Neuron (in vitro differentiated cells): ENCODE data around the gene AGO4.
"Not testable (repeated sequence)": the region's sequence is repeated elsewhere in the genome, so short reads cannot be mapped to it uniquely, and the experiment has no call there.

Source experiments
- H2AFZ ChIP-seq: one replicate; pipeline ENCODE4 v1.6.1; 2013; ENCODE audit warnings: low read depth, mild to moderate bottlenecking, inconsistent platforms, low read length, moderate library complexity
- H3K27me3 ChIP-seq: one replicate; pipeline ENCODE4 v1.6.1; 2013; ENCODE audit warnings: low read length; ENCODE audit not compliant: insufficient read depth
- H3K36me3 ChIP-seq: one replicate; pipeline ENCODE4 v1.6.1; 2013; ENCODE audit warnings: low read length; ENCODE audit not compliant: insufficient read depth
- H3K4me1 ChIP-seq: one replicate; pipeline ENCODE4 v1.6.1; 2013; ENCODE audit warnings: low read length; ENCODE audit not compliant: insufficient read depth
- H3K4me3 ChIP-seq: 2 replicates; pipeline ENCODE4 v1.5.1; 2013; ENCODE audit warnings: mild to moderate bottlenecking, low read length, moderate library complexity
- H3K9me3 ChIP-seq: one replicate; pipeline ENCODE4 v1.6.1; 2013; ENCODE audit warnings: low read length

The AGO4 gene

DNA sequence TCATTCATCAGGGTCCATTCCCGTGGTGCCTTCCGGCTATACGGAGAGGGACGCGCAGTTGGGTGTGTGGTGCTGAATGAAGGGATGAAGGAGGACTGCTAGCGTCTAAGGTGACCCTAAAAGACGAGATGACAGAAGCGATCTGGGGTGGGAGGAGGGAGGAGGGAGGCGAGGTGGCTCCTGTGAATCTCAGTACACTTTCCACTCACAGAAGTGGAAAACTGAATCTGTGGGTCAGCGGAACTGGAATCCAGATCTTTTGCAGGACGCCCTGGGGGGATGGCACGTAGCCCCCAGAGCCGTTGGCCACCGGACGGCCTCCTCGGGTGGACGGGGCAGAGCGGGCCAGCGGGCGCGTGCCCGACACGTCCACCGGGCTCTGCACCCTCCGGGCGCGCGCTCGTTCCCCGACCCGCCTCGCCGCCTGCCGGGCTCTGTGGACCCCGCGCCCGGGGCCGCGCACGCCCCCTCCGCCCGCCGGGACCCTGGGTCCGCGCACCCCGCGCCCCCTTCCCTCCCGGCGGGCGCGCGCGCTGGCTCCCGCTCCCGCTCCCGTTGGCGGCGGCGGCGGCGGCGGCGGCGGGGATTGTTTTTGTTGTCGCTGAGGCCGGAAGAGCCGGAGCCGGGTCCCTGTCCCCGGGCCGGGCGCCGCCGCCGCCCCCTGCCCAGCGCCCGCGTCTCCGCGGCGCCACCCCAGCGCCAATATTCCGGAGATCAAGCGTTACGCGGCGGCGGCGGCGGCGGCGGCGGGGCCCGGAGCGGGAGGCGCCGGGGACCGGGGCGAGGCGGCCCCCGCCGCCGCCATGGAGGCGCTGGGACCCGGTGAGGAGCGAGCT is at the start of gene AGO4:
Gene AGO4, plus strand, starts transcription at position 403 of the 836 bp plus-strand sequence. Its CDS starts 401 bp downstream, at position 804.
- Histone ChIP-seq H3K27me3 (no peaks in the 10 kb centered on the region), H3K9me3 (no peaks in the 10 kb centered on the region), H3K36me3 (no peaks in the 10 kb centered on the region), H3K4me1 (peaks cover 9% of the 10 kb centered on the region), H2AFZ (peak within 1 kb of the TSS; percentile 91), H3K4me3 (peak within 1 kb of the TSS; percentile 59)

DNA sequence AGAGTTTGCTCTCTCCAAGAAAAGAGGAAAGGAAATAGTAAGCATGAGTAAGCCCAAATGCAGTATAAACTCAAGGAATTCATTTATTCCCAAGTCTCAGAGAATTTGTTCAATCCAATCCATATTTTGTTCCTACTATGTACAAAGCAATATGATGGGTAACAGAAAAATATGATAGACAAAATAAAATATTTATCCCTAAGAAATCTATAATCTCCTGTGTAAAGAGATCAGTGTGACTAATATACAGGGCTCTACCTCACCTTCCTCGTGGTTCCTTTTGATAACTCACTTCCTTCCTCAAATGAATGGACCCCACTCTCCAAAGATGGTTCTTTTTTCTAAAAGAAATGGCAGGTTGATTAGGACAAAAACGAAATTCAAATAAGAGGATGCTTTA is 45.7 kb upstream of the AGO4 start:
- no peak overlapping the region for H3K4me3 ChIP-seq
- H3K4me1 ChIP-seq = no peaks in the 10 kb centered on the region
- H3K9me3 ChIP-seq = no peaks in the 10 kb centered on the region
- peaks cover 66% of the 10 kb centered on the region for H3K36me3 ChIP-seq
- no peaks in the 10 kb centered on the region for H3K27me3 ChIP-seq
- H2AFZ ChIP-seq = no peak overlapping the region

DNA sequence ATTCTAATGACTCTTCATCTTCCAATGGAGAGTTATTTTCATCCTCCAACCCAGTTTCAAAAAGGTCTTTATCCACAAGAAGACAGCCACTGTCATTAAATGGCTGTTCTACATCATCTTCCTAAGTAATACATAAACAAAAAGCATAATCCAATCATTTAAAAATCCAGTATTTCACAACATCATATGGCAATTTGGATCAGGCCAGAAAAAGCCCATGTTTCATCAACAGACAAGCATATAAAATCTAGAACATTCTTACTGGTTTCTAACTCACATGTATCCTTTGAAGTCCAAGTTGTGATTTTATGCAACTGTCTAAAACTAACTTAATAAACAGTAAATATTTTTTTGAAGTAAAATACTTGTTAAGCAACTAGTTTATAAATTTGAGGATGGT is 44.6 kb upstream of the AGO4 start:
- no peaks in the 10 kb centered on the region for H3K9me3 ChIP-seq
- H3K36me3 ChIP-seq = peaks cover 61% of the 10 kb centered on the region
- no peaks in the 10 kb centered on the region for H3K27me3 ChIP-seq
- H3K4me3 ChIP-seq = no peak overlapping the region
- no peak overlapping the region for H2AFZ ChIP-seq
- H3K4me1 ChIP-seq = no peaks in the 10 kb centered on the region

DNA sequence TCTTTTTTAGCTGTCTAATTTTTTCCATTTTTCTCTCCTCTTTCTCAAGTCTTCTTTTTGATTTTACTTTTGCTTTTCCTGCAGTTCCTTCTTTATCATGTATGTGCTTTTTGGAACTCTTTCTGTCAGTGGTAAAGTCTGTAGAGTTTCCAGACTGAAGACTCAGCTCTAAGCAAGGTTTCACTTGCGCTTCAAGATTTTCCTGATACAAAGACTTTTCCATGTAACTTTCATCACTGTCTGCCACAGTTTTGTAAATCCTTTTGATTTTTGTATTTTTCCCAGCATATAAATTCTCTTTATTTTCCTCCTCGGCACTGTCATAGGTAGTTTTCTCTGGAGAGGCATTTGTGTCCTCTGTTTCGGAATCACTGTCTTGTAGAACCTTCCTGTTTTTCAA is 43.5 kb upstream of the AGO4 start:
- Histone ChIP-seq H3K4me1 (peaks cover 4% of the 10 kb centered on the region), H3K9me3 (no peaks in the 10 kb centered on the region), H3K4me3 (no peak overlapping the region), H2AFZ (no peak overlapping the region), H3K27me3 (no peaks in the 10 kb centered on the region), H3K36me3 (peaks cover 52% of the 10 kb centered on the region)

DNA sequence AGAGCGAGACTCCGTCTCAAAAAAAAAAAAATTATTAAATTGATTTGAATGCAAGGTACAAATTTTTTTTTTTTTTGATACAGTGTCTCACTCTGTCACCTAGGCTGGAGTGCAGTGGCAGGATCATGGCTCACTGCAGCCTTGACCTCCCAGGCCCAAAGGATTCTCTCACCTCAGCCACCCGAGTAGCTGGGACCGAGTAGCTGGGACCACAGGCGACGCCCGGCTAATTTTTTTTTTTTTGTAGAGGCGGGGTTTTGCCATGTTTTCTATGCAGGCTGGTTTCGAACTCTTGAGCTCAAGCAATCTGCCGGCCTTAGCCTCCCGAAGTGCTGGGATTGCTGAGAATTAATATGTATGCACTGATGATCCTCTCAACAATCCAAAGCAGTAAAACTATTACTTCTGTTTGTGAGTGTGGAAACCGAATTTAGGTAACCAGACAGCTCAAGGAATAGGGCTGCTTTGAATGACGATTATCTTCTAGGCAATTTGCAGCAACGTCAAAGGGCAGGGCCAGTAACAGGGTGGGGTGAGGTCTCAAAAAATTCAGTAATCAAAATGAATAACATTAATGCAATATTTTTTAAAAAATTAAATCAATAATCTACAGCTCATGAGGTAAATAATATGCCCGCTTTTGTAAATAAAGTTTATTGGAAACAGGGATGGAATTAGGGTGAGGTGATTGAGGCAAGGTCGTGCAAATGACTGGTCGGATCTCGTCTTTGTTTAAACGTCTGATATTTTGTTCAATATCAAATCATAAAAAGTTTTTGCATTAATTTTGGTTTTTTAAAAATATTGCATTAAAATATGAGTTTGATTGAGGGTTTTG is 39.2 kb upstream of the AGO4 start:
- Histone ChIP-seq H3K36me3 (peaks cover 15% of the 10 kb centered on the region), H3K4me3 (peak overlapping the region; percentile 71), H3K9me3 (no peaks in the 10 kb centered on the region), H3K4me1 (peaks cover 6% of the 10 kb centered on the region), H3K27me3 (no peaks in the 10 kb centered on the region), H2AFZ (peak overlapping the region; percentile 86)

DNA sequence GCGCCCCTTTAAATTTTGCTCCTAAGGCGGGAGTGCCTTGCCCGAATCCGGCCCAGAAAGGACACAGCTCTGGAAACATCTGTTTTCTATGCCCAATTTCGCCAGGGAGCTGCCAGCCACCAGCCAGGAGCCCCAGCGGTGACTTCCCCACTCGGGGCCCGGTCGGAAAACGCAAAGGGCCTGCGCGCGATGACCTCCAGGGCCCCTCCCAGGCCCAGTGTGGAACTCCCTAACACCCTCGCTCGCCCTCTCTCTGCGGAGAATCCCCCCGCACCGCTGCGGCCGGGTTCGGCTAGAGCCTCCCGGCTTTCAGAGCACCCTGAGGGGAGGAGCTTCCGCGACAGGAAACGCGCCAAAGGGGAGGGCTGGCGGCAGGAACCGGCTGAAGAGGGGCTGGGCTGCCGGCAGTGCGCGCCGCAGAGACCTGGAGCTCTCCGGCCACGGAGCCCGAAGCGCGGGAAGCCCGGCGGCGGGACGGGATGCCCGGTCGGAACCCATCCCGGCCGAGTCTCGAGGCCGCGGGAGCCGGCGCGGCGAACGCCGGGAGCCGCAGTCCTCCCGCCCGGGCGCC is 38.5 kb upstream of the AGO4 start:
- H2AFZ ChIP-seq = peak overlapping the region; percentile 86

DNA sequence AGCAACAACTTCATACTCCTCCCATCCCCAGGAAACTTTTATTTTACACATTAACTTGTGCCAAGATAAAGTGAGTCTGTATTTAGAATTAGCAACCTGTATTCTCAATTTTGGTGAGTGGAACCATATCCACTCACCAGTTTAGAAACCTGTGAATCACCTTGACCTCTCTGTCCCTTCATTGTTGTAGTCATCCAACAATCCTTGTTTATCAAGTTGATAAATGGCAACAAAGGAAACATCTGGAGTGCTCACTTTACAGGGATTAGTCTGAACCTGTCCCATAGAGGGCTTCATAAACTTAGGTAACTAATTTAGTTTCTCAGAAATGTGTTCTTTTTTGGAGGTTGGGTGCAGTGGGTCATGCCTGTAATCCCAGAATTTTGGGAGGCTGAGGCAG is 34.1 kb upstream of the AGO4 start:
- Histone ChIP-seq H2AFZ (no peak overlapping the region), H3K9me3 (no peaks in the 10 kb centered on the region), H3K4me1 (peaks cover 2% of the 10 kb centered on the region), H3K27me3 (no peaks in the 10 kb centered on the region), H3K36me3 (no peaks in the 10 kb centered on the region), H3K4me3 (no peak overlapping the region)

More for the DNA sequence above, 38.5 kb upstream of the AGO4 start:
- Histone ChIP-seq H3K36me3 (peaks cover 9% of the 10 kb centered on the region), H3K4me3 (peak overlapping the region; percentile 71), H3K27me3 (no peaks in the 10 kb centered on the region), H3K9me3 (no peaks in the 10 kb centered on the region), H3K4me1 (peaks cover 6% of the 10 kb centered on the region)

DNA sequence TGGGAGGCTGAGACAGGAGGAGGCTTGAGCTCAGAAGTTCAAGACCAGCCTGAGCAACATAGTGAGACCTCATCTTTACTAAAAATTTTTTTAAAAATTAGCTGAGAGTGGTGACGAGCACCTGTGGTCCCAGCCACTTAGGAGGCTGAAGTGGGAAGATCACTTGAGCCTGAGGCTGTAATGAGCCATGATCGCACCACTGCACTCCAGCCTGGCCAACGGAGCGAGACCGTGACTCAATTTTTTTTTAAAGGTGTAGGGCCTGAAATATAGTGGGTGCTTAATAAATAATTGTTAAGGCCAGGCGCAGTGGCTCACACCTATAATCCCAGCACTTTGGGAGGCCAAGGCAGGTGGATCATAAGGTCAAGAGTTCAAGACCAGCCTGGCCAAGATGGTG is 31.6 kb upstream of the AGO4 start:
- H3K27me3 ChIP-seq, H2AFZ ChIP-seq, H3K4me3 ChIP-seq, H3K36me3 ChIP-seq, H3K9me3 ChIP-seq, H3K4me1 ChIP-seq: not testable (repeated sequence)

DNA sequence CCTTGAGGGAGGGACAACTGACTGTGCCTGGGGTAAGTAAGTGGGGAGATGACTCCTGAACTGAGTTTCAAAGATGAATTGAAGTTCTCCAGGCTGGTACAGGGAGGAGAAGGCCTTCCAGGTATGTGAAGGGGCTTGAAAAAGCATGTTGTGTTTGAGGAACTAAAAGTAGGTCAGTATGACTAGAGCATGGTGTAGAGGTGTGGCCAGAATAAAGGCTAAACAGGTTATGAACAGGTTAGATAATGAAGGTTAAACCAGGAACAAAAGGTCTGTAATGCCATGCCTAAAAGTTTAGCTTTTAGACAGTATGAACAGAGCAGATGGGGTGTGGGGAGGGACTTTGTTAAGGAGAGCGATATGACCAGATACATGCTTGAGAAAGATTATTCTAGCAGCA is 30.7 kb upstream of the AGO4 start:
- H2AFZ ChIP-seq = no peak overlapping the region
- no peaks in the 10 kb centered on the region for H3K4me1 ChIP-seq
- H3K9me3 ChIP-seq = no peaks in the 10 kb centered on the region
- no peaks in the 10 kb centered on the region for H3K27me3 ChIP-seq
- no peaks in the 10 kb centered on the region for H3K36me3 ChIP-seq
- H3K4me3 ChIP-seq = no peak overlapping the region

DNA sequence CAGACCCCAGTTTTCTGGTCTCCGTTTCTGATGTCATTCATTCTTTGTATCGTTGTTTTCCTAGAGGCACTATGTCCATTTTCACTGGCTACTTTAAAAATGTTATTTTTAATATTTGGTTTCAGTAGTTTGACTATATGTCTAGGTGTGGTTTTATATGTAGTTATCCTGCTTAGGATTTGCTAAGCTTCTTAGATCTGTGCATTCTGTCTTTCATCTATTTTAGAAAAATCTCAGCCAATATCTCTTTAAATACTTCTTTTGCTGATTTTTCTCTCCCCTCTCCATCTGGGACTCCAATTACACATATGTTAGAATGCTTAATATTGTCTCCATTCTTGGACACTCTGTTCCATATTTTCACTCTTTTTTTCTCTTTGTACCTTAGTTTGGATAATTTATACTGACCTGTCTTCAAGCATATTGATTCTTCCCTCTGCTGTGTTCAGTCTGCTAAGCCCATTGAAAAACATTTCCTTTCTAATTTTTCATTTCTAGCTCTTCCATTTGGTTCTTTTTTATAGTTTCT is 24.7 kb upstream of the AGO4 start:
- Histone ChIP-seq H2AFZ (no peak overlapping the region), H3K36me3 (no peaks in the 10 kb centered on the region), H3K9me3 (no peaks in the 10 kb centered on the region), H3K4me1 (no peaks in the 10 kb centered on the region), H3K27me3 (no peaks in the 10 kb centered on the region), H3K4me3 (no peak overlapping the region)

DNA sequence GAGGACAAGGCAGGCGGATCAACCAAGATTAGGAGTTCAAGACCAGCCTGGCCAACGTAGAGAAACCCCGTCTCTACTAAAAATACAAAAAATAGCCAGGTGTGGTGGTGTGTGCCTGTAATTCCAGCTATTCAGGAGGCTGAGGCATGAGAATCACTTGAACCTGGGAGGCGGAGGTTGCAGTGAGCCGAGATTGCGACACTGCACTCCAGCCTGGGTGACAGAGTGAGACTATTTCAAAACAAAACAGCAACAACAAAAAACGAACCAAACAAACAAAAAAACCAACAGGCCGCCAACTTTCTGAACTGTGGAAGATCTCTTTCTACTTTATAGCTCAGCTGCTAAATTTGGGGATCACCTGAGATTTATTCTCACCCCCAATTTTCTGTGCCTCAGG is 23.5 kb upstream of the AGO4 start:
- not testable (repeated sequence) for H2AFZ ChIP-seq, H3K36me3 ChIP-seq, H3K4me1 ChIP-seq, H3K27me3 ChIP-seq, H3K9me3 ChIP-seq, H3K4me3 ChIP-seq

DNA sequence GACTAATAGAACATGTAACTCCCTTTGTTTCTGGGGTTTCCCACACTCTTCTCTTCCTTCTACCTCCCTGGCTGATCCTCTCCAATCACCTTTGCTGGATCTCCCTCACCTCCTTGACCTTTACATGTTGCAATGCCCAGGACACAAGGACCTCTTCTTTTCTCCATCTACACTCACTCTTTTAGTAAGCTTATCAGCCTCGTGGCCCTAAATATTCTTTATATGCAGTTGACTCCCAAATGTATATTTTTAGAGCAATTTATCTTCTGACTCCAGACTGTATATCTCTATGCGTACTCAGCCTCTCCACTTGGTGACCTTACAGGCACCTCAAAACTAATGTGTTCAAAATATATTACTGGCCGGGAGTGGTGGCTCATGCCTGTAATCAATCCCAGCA is 19.7 kb upstream of the AGO4 start:
- Histone ChIP-seq H3K36me3 (no peaks in the 10 kb centered on the region), H2AFZ (no peak overlapping the region), H3K4me1 (no peaks in the 10 kb centered on the region), H3K4me3 (no peak overlapping the region), H3K27me3 (no peaks in the 10 kb centered on the region), H3K9me3 (no peaks in the 10 kb centered on the region)

DNA sequence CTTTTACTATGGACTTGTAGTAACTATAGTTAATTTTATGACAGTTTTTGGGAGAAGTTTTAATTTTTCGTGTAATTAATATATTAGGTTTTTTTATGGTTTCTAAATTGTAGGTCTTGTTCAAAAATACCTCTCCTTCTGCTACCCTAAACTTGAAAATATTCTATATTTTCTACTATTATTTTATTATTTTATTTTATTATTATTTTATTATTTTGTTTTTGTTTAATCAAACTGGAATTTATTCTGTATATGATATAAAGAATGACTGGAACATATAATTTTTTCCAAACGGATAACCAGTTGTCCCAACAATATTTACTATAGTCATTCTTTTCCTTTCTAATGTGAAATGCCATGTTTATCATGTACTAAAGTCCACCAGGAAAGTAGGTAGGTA is 17.1 kb upstream of the AGO4 start:
- no peaks in the 10 kb centered on the region for H3K27me3 ChIP-seq
- H3K9me3 ChIP-seq = no peaks in the 10 kb centered on the region
- no peaks in the 10 kb centered on the region for H3K36me3 ChIP-seq
- H2AFZ ChIP-seq = no peak overlapping the region
- H3K4me3 ChIP-seq = no peak overlapping the region
- H3K4me1 ChIP-seq = no peaks in the 10 kb centered on the region
